HT1080 (cell line): ENCODE results near the gene PCDHB7. TPM values are rescaled to one million over a fixed set of nuclear protein-coding genes. Genes with fewer than 3 reads are reported as not detected.
A peak's percentile ranks its signal among the peaks of the same experiment; 100 is the strongest.
"Not testable (repeated sequence)": the region's sequence is repeated elsewhere in the genome, so short reads cannot be mapped to it uniquely, and the experiment has no call there.

Experiments used
- DNase-seq: peaks from one replicate; pipeline ENCODE4 v3.0.0-alpha.2; 2015; ENCODE audit warnings: low read depth
- polyA plus RNA-seq, 2 experiments: library from polyadenylated mRNA; depleted of rRNA; stranded (reverse); fragments of >200 nt; gene quantifications; 2 replicates each; pipeline ENCODE4 v1.2.3, GENCODE V29; 2015
- total RNA-seq: library from RNA; depleted of rRNA; stranded (reverse); fragments of >200 nt; shearing (Covaris generic); gene quantifications from 2 replicates; pipeline ENCODE4 v1.2.3, GENCODE V29; 2014; rRNA removed

The PCDHB7 gene
- 0.05 TPM in 1 of 2 replicates, not detected in the other for total RNA-seq
- 0.03 and 0.31 TPM in 2 replicates for polyA plus RNA-seq (2015; cell fraction: cytosol; rRNA removed)
- polyA plus RNA-seq (2015; cell fraction: nucleus; rRNA removed) = 0.58 and 0.94 TPM in 2 replicates

DNA sequence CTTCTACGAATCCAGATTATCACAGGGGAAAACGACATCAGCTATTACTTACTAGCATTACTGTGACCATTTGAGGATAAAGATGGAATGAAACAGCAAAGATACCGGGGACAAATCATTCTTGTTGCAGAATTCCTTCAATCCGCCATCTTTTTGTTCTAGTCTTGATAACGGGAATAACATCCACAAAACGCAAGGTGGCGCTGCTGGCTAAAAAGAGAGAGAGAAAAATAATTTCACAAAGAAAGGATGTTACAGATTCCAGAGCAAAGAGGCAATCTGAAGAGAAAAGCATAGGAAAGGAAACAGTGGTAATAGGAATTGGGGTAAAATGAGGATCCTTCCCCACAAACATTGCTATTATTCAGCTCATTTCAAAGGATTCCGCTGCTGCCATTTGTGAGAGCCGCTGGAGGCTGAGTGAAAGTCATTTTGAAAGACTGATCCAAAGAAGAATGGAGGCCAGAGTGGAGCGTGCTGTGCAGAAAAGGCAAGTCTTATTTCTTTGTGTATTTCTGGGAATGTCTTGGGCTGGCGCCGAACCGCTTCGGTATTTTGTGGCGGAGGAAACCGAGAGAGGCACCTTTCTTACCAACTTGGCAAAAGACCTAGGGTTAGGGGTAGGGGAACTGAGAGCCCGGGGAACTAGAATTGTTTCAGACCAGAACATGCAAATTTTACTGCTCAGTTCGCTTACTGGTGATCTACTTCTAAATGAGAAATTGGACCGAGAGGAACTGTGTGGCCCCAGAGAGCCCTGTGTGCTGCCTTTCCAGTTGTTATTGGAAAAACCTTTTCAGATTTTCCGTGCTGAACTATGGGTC is at the start of gene PCDHB7:
PCDHB7 (plus strand) TSS at position 264 of the 824 bp plus-strand sequence; CDS start at position 456, 192 bp downstream.
- DNase-seq = no peak

DNA sequence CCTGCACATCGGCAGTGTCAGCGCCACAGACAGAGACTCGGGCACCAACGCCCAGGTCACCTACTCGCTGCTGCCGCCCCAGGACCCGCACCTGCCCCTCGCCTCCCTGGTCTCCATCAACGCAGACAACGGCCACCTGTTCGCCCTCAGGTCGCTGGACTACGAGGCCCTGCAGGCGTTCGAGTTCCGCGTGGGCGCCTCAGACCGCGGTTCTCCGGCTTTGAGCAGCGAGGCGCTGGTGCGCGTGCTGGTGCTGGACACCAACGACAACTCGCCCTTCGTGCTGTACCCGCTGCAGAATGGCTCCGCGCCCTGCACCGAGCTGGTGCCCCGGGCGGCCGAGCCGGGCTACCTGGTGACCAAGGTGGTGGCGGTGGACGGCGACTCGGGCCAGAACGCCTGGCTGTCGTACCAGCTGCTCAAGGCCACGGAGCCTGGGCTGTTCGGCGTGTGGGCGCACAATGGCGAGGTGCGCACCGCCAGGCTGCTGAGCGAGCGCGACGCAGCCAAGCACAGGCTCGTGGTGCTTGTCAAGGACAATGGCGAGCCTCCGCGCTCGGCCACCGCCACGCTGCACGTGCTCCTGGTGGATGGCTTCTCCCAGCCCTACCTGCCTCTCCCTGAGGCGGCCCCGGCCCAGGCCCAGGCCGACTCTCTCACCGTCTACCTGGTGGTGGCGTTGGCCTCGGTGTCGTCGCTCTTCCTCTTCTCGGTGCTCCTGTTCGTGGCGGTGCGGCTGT is 48.9 kb upstream of the PCDHB7 start:
- not testable (repeated sequence) for DNase-seq

DNA sequence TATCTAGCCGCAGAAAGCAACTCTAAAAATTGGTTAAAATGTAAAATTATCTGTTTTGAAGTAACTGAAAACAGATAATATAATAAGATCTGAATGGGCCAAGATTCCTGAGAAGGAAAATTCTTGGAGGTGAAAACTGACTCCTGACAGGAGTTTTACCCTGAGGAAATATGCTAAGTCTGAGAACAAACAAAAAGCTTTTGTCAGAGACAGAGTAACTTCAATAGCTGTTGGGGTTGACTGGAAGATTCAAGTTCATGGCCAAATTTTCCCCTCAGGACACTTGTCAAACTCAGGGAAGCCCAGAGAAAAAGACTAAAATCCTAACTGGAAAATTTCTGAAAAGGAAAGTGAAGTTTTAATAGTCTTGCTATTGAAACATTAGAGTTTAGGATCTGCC is 45.1 kb upstream of the PCDHB7 start:
- no peak for DNase-seq

DNA sequence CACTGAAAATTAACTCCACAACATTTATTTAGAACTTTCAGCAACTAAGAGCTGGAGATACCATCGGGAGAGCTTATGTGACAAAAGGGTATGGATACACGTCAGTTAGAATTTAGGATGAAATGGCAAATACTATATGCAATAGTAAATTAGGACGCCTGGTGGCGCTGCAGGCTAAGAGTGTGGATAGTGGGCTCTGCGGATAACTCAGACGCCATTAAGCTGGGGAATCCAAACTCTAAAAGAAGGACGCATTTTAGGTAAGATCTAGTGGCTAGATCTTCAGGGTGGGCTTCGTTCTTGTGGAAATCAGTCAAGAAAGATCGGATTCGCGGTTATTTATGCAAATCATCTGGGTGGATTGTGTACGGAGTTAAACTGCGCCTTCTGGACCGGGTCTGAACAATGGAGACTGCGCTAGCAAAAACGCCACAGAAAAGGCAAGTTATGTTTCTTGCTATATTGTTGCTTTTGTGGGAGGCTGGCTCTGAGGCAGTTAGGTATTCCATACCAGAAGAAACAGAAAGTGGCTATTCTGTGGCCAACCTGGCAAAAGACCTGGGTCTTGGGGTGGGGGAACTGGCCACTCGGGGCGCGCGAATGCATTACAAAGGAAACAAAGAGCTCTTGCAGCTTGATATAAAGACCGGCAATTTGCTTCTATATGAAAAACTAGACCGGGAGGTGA is 37.3 kb upstream of the PCDHB7 start, which contains the start of gene PCDHB5:
PCDHB5 (plus strand) TSS at position 177 of the 688 bp plus-strand sequence; CDS start at position 406, 229 bp downstream.
- peak; percentile 35 for DNase-seq

DNA sequence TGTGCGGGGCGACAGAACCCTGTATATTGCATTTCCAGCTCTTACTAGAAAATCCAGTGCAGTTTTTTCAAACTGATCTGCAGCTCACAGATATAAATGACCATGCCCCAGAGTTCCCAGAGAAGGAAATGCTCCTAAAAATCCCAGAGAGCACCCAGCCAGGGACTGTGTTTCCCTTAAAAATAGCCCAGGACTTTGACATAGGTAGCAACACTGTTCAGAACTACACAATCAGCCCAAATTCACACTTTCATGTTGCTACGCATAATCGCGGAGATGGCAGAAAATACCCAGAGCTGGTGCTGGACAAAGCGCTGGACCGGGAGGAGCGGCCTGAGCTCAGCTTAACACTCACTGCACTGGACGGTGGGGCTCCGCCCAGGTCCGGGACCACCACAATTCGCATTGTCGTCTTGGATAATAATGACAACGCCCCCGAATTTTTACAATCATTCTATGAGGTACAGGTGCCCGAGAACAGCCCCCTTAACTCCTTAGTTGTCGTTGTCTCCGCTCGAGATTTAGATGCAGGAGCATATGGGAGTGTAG is 36.7 kb upstream of the PCDHB7 start:
- no peak for DNase-seq

DNA sequence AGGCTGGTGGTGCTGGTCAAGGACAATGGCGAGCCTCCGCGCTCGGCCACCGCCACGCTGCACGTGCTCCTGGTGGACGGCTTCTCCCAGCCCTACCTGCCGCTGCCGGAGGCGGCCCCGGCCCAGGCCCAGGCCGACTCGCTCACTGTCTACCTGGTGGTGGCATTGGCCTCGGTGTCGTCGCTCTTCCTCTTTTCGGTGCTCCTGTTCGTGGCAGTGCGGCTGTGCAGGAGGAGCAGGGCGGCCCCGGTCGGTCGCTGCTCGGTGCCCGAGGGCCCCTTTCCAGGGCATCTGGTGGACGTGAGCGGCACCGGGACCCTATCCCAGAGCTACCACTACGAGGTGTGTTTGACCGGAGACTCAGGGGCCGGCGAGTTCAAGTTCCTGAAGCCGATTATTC is 35.1 kb upstream of the PCDHB7 start:
- DNase-seq = not testable (repeated sequence)

DNA sequence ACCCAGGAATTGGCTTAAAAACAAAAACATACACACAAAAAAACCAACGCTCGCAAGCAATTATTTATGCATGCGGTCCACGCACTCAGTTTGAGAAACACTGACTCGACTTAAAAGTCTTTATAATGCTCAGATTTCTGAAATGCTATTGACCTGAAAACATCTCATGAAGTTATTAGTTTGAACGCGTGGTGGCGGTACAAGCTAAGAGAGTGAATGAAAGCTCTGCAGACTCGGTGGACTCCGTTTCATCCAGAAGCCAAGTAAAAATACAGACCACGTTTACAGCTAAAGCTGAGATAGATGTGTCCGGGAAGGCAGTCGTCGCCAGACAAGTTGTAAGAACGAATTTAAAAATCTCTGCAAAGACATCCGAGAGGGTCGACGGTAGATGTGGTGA is 22.6 kb upstream of the PCDHB7 start, which contains the start of gene PCDHB6:
PCDHB6 (plus strand) TSS at position 246 of the 400 bp plus-strand sequence. CDS start 201 bp downstream, outside the sequence.
- DNase-seq = peak; percentile 11

DNA sequence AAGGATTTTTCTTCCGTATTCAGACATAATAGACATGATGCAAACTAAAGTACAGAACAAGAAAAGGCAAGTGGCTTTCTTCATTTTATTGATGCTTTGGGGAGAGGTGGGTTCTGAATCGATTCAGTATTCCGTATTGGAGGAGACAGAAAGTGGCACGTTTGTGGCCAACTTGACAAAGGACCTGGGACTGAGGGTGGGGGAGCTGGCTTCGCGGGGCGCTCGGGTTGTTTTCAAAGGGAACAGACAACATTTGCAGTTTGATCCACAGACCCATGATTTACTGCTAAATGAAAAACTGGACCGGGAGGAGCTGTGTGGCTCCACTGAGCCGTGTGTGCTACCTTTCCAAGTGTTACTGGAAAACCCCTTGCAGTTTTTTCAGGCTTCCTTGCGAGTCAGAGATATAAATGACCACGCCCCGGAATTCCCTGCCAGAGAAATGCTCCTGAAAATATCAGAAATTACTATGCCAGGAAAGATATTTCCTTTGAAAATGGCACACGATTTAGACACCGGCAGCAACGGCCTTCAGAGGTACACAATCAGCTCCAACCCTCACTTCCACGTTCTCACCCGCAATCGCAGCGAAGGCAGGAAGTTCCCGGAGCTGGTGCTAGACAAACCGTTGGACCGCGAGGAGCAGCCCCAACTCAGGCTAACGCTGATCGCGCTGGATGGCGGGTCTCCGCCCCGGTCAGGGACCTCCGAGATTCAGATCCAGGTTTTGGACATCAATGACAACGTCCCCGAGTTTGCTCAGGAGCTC is 22.0 kb upstream of the PCDHB7 start:
- no peak for DNase-seq

DNA sequence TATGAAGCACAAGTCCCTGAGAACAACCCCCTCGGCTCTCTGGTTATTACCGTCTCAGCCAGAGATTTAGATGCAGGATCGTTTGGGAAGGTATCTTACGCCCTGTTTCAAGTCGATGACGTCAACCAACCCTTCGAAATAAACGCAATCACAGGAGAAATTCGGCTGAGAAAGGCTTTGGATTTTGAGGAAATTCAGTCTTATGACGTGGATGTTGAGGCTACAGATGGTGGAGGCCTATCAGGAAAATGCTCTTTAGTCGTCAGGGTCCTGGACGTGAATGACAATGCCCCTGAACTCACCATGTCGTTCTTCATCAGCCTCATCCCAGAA is 21.5 kb upstream of the PCDHB7 start:
- no peak for DNase-seq

DNA sequence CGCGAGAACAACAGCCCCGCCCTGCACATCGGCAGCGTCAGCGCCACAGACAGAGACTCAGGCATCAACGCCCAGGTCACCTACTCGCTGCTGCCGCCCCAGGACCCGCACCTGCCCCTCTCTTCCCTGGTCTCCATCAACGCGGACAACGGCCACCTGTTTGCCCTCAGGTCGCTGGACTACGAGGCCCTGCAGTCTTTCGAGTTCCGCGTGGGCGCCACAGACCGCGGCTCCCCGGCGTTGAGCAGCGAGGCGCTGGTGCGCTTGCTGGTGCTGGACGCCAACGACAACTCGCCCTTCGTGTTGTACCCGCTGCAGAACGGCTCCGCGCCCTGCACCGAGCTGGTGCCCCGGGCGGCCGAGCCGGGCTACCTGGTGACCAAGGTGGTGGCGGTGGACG is 20.8 kb upstream of the PCDHB7 start:
- not testable (repeated sequence) for DNase-seq

DNA sequence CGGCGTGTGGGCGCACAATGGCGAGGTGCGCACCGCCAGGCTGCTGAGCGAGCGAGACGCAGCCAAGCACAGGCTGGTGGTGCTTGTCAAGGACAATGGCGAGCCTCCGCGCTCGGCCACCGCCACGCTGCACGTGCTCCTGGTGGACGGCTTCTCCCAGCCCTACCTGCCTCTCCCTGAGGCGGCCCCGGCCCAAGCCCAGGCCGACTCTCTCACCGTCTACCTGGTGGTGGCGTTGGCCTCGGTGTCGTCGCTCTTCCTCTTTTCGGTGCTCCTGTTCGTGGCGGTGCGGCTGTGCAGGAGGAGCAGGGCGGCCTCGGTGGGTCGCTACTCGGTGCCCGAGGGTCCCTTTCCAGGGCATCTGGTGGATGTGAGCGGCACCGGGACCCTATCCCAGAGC is 20.3 kb upstream of the PCDHB7 start:
- not testable (repeated sequence) for DNase-seq

DNA sequence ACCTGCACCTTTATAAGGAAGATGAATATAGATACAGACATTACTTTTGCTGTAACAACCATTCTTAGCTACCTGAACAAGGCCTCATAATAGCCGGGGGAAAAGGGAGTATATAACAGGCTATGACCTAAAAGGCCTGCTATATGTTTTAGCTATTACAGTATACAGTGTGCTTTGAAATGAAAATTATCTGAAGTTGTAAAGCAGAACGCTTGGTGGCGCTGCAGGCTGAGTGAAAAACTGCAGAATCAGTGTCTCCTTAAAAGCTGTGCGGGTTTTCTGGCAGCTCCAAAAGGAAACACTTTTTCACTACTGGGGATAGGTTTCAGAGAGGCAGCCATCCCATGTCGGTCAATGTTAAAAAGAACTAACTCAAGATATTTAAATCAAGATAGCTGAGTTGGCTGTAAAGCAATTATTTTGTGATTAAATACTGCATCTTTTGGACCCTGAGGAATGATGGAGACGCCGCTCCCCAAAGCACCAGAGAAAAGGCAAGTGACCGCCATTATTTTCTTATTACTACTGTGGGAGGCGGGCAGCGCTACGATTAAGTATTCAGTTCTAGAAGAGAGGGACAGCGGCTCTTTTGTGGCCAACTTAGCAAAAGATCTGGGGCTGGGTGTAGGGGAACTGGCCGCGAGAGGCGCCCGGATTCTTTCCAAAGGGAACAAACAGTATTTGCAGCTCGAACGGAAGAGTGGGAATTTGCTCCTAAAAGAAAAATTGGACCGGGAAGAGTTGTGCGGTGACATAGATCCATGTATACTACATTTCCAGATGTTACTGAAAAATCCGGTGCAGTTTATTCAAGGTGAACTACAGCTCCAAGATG is 16.7 kb upstream of the PCDHB7 start:
- DNase-seq = no peak

DNA sequence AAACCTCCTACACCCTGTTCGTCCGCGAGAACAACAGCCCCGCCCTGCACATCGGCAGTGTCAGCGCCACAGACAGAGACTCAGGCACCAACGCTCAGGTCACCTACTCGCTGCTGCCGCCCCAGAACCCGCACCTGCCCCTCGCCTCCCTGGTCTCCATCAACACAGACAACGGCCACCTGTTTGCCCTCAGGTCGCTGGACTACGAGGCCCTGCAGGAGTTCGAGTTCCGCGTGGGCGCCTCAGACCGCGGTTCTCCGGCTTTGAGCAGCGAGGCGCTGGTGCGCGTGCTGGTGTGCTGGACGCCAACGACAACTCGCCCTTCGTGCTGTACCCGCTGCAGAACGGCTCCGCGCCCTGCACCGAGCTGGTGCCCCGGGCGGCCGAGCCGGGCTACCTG is 15.1 kb upstream of the PCDHB7 start:
- not testable (repeated sequence) for DNase-seq

DNA sequence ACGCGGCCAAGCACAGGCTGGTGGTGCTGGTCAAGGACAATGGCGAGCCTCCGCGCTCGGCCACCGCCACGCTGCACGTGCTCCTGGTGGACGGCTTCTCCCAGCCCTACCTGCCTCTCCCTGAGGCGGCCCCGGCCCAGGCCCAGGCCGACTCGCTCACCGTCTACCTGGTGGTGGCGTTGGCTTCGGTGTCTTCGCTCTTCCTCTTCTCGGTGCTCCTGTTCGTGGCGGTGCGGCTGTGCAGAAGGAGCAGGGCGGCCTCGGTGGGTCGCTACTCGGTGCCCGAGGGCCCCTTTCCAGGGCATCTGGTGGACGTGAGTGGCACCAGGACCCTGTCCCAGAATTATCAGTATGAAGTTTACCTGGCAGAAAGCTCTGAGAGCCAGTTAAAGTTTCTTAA is 14.5 kb upstream of the PCDHB7 start:
- not testable (repeated sequence) for DNase-seq

DNA sequence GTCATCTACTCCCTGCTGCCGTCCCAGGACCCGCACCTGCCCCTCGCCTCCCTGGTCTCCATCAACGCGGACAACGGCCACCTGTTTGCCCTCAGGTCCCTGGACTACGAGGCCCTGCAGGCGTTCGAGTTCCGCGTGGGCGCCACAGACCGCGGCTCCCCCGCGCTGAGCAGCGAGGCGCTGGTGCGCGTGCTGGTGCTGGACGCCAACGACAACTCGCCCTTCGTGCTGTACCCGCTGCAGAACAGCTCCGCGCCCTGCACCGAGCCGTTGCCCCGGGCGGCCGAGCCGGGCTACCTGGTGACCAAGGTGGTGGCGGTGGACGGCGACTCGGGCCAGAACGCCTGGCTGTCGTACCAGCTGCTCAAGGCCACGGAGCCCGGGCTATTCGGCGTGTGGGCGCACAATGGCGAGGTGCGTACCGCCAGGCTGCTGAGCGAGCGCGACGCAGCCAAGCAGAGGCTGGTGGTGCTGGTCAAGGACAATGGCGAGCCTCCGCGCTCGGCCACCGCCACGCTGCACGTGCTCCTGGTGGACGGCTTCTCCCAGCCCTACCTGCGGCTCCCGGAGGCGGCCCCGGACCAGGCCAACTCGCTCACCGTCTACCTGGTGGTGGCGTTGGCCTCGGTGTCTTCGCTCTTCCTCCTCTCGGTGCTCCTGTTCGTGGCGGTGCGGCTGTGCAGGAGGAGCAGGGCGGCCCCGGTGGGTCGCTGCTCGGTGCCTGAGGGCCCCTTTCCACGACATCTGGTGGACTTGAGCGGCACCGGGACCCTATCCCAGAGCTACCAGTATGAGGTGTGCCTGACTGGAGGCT is 2.1 kb downstream of the PCDHB7 start:
- not testable (repeated sequence) for DNase-seq

DNA sequence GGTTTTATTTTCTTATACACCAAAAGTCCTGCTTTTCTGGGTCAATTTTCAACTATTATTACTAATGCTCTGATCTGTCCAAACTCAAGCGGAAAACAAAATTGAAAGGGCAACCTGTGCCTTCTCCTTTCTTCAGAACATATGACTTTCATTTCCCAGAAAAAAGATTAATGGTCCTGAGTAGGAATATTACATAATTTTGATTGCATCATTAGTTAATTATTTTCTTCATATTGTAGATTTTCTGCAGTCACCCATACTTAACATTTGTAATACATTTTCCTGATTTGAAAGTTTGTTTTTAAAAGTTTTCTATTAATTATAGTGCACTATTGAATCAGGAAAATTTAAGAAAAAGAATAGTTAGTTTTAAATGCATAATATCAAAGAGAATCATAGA is 3.5 kb downstream of the PCDHB7 start:
- no peak for DNase-seq

DNA sequence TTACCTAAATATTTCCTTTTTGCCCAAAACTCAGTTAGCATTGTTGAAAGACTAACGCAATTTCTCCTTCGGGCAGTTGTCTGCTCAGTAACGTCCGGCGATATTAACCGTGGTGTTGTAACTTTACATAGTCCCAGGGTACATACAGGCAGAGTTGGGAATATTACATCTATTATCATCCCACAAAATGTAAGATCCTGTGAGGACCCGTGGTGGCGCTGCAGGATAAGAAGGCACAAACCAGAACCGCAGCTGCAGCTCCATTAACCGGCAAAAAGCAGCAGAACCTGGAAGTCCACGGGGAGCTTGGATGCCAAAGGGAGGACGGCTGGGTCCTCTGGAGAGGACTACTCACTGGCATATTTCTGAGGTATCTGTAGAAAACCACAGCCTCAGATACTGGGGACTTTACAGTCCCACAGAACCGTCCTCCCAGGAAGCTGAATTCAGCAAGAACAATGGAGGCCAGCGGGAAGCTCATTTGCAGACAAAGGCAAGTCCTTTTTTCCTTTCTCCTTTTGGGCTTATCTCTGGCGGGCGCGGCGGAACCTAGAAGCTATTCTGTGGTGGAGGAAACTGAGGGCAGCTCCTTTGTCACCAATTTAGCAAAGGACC is 5.2 kb downstream of the PCDHB7 start, which contains the start of gene PCDHB8:
PCDHB8 (plus strand) TSS at position 214 of the 615 bp plus-strand sequence; CDS start at position 459, 245 bp downstream.
- peak; percentile 11 for DNase-seq

DNA sequence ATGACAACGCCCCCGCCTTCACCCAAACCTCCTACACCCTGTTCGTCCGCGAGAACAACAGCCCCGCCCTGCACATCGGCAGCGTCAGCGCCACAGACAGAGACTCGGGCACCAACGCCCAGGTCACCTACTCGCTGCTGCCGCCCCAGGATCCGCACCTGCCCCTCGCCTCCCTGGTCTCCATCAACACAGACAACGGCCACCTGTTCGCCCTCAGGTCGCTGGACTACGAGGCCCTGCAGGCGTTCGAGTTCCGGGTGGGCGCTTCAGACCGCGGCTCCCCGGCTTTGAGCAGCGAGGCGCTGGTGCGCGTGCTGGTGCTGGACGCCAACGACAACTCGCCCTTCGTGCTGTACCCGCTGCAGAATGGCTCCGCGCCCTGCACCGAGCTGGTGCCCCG is 6.9 kb downstream of the PCDHB7 start:
- DNase-seq = not testable (repeated sequence)
